NB4 (cell line): Measurements from ENCODE around the gene CLDN6.

Source experiments
- MAX ChIP-seq: IDR thresholded peaks from 2 replicates; pipeline ENCODE4 v1.6.1; 2011; ENCODE audit warnings: low read depth, low read length
- POLR2A ChIP-seq: IDR thresholded peaks from 2 replicates; pipeline ENCODE4 v1.6.1; 2011; ENCODE audit warnings: mild to moderate bottlenecking; ENCODE audit not compliant: insufficient read length; ENCODE audit errors: extremely low read depth
- TF ChIP-seq, protein P1 (sequence below): IDR thresholded peaks from one replicate; pipeline ENCODE4 v1.5.1; 2012; ENCODE audit warnings: low read depth, low read length

- TF ChIP-seq, protein P1, sequence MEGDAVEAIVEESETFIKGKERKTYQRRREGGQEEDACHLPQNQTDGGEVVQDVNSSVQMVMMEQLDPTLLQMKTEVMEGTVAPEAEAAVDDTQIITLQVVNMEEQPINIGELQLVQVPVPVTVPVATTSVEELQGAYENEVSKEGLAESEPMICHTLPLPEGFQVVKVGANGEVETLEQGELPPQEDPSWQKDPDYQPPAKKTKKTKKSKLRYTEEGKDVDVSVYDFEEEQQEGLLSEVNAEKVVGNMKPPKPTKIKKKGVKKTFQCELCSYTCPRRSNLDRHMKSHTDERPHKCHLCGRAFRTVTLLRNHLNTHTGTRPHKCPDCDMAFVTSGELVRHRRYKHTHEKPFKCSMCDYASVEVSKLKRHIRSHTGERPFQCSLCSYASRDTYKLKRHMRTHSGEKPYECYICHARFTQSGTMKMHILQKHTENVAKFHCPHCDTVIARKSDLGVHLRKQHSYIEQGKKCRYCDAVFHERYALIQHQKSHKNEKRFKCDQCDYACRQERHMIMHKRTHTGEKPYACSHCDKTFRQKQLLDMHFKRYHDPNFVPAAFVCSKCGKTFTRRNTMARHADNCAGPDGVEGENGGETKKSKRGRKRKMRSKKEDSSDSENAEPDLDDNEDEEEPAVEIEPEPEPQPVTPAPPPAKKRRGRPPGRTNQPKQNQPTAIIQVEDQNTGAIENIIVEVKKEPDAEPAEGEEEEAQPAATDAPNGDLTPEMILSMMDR: no peak
- TF ChIP-seq MAX: no peak
- no peak for TF ChIP-seq POLR2A
Observed at GRCh38 chr16:2982402-2982801, 35.6 kb downstream of the CLDN6 start.
